Tibial nerve (tissue), 4 donors: Measurements from ENCODE around the gene SUZ12.

Source experiments
- EP300 ChIP-seq, 2 donors: sonication (generic); formaldehyde crosslinking; IDR thresholded peaks; one replicate each; pipeline ENCODE4 v1.6.1; 2017; ENCODE audit warnings: antibody characterized with exemption in 2 of 2, mild to moderate bottlenecking in 1 of 2
- POLR2A ChIP-seq, 2 donors: fragments of 450-650 bp; IDR thresholded peaks; one replicate each; pipeline ENCODE4 v1.6.1; 2017; ENCODE audit warnings: antibody characterized with exemption in 2 of 2, mild to moderate bottlenecking in 2 of 2, moderate library complexity in 2 of 2
- TF ChIP-seq, protein P1 (sequence below), 5 experiments: fragments of 200-600 bp in 3 of 5; fragments of 450-650 bp in 2 of 5; sonication (generic) in 3 of 5; IDR thresholded peaks; one replicate each; pipeline ENCODE4 v1.5.1; 2016 to 2019; ENCODE audit warnings: antibody characterized with exemption in 5 of 5, mild to moderate bottlenecking in 3 of 5, moderate library complexity in 2 of 5

DNA sequence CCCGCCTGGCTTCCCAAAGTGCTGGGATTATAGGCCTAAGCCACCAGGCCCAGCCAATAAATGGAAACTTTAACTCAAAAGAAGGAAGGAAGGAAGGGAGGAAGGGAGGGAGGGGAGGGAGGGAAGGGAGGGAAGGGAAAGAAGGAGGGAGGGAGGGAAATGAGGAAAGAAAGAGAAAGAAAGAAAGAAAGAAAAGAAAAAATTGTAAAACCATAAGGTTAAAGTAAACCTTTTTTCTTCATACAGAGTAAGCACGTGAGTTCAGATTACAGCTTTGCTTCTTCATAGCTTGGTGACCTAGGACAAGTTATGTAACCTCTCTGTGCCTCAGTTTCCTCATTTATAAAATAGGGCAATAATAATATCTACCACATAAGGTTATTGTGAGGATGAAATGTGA is 96.4 kb downstream of the SUZ12 start:
- TF ChIP-seq, protein P1, sequence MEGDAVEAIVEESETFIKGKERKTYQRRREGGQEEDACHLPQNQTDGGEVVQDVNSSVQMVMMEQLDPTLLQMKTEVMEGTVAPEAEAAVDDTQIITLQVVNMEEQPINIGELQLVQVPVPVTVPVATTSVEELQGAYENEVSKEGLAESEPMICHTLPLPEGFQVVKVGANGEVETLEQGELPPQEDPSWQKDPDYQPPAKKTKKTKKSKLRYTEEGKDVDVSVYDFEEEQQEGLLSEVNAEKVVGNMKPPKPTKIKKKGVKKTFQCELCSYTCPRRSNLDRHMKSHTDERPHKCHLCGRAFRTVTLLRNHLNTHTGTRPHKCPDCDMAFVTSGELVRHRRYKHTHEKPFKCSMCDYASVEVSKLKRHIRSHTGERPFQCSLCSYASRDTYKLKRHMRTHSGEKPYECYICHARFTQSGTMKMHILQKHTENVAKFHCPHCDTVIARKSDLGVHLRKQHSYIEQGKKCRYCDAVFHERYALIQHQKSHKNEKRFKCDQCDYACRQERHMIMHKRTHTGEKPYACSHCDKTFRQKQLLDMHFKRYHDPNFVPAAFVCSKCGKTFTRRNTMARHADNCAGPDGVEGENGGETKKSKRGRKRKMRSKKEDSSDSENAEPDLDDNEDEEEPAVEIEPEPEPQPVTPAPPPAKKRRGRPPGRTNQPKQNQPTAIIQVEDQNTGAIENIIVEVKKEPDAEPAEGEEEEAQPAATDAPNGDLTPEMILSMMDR (IDR thresholded peaks at IDR 0.05), result no peak
- no peak for TF ChIP-seq POLR2A (IDR thresholded peaks at IDR 0.05)
- no peak for TF ChIP-seq EP300 (IDR thresholded peaks at IDR 0.05)
